ENCODE data around the gene SLC25A13.

- TF ChIP-seq ISL1 (CRISPR knock-in tag; IDR thresholded peaks at IDR 0.05) = no peak
- TF ChIP-seq CREB5 (CRISPR knock-in tag; IDR thresholded peaks at IDR 0.05; ENCODE audit: low read depth) = no peak
- no peak for TF ChIP-seq TSHZ2 (CRISPR knock-in tag; IDR thresholded peaks at IDR 0.05)
- no peak for TF ChIP-seq CSRNP3 (CRISPR knock-in tag; IDR thresholded peaks at IDR 0.05)
- TF ChIP-seq ZNF70 (CRISPR knock-in tag; IDR thresholded peaks at IDR 0.05) = no peak
- no peak for TF ChIP-seq ZC3H10 (CRISPR knock-in tag; IDR thresholded peaks at IDR 0.05)
- no peak for TF ChIP-seq ARNTL (CRISPR knock-in tag; IDR thresholded peaks at IDR 0.05; ENCODE audit: borderline replicate concordance, low read depth)
Measured at GRCh38 chr7:96300986-96301385, 20.9 kb downstream of the SLC25A13 start.

All from SK-N-SH treated with all-trans-retinoic acid at 6 μM for 48 hours (cell line).